Measurements from ENCODE around the gene TEX29.

Gene TEX29

DNA sequence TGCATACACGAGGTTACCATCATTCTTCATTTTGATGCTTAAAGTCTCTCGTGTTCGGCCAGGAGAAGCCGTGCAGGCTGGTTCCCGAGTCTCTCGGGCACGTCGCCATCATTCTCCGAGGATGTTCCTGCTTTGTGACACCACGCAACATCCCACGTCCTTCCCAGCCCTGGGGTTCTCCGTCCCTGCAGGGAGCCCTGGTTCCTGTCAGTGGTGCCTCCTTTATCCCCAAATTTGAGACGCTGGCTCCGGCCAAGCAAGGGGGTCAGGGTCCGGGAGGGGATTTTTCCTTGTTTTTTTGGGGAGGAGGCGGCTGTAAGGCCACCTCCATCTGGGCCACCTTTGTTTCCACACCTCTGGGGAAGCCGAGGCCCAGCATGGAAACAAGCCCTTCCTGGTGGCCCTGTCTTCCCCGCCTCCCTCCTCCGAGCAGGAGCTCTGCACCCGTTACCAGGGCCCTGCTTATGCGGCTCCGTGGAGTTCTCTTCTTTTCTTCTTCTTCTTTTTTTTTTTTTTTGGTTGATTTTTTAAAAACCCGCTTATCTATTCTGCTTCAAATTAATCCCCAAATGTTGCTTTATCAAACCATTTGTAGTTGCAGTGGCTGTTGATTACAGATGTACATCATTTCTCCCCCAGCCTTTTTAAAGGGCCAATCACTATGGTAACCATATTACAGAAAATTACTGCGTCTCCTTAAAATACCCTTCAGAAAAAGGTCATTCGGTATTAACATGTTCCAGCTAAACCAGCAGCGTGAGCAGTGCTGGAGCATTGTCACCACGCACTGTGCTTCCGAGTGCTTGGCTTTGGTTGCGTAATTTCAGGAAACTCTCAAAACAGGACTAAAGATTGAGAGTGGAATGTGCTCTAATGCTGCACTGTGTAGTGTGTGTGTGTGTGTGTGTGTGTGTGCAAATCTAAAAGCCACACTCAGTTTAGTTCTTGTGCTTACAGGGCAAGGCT is 50.4 kb downstream of the TEX29 start:
- Histone ChIP-seq H3K4me1 (ENCODE audit: insufficient read depth, low read length) (peaks cover 7% of the 10 kb centered on the region; the same call in 1 of the 2 replicates), H4K20me1 (ENCODE audit: insufficient read depth, low read length) (no peaks in the 10 kb centered on the region), H2AFZ (ENCODE audit: low read depth, low read length) (no peak overlapping the region), H3K79me2 (ENCODE audit: insufficient read depth, low read length) (no peaks in the 10 kb centered on the region), H3K4me3 (ENCODE audit: low read depth in 1 of 2, low read length in 2 of 2) (no peak overlapping the region), H3K36me3 (ENCODE audit: insufficient read depth, low read length) (no peaks in the 10 kb centered on the region), H3K9me3 (ENCODE audit: insufficient read depth, low read length, severe bottlenecking) (no peaks in the 10 kb centered on the region), H3K27me3 (ENCODE audit: insufficient read depth, low read length, poor library complexity) (peaks cover 4% of the 10 kb centered on the region), H3K27ac (ENCODE audit: low read length) (no peak overlapping the region), H3K9ac (ENCODE audit: low read depth, low read length) (no peak overlapping the region), H3K4me2 (ENCODE audit: insufficient read depth, low read length) (no peak overlapping the region)
- ATAC-seq (ENCODE audit: insufficient read depth, low read depth) (no peak), DNase-seq (no peak)
- no peak for TF ChIP-seq EZH2 (IDR thresholded peaks at IDR 0.05; ENCODE audit: borderline replicate concordance, low read depth, low read length, severe bottlenecking)
- no peak for TF ChIP-seq CTCF (IDR thresholded peaks at IDR 0.05; ENCODE audit: borderline replicate concordance, extremely low read depth, low read length, poor library complexity, severe bottlenecking)

GRCh38 chr13:111371720-111372119 is 51.3 kb downstream of the TEX29 start:
- DNase-seq (no peak), ATAC-seq (ENCODE audit: insufficient read depth, low read depth) (no peak)
- Histone ChIP-seq H3K27ac (ENCODE audit: low read length) (no peak overlapping the region), H2AFZ (ENCODE audit: low read depth, low read length) (no peak overlapping the region), H4K20me1 (ENCODE audit: insufficient read depth, low read length) (no peaks in the 10 kb centered on the region), H3K4me2 (ENCODE audit: insufficient read depth, low read length) (no peak overlapping the region), H3K9ac (ENCODE audit: low read depth, low read length) (no peak overlapping the region), H3K9me3 (ENCODE audit: insufficient read depth, low read length, severe bottlenecking) (no peaks in the 10 kb centered on the region), H3K36me3 (ENCODE audit: insufficient read depth, low read length) (no peaks in the 10 kb centered on the region), H3K79me2 (ENCODE audit: insufficient read depth, low read length) (no peaks in the 10 kb centered on the region), H3K27me3 (ENCODE audit: insufficient read depth, low read length, poor library complexity) (peaks cover 6% of the 10 kb centered on the region), H3K4me3 (ENCODE audit: low read depth in 1 of 2, low read length in 2 of 2) (no peak overlapping the region), H3K4me1 (ENCODE audit: insufficient read depth, low read length) (peaks cover 7% of the 10 kb centered on the region; the same call in 1 of the 2 replicates)
- TF ChIP-seq EZH2 (IDR thresholded peaks at IDR 0.05; ENCODE audit: borderline replicate concordance, low read depth, low read length, severe bottlenecking) = no peak
- TF ChIP-seq CTCF (IDR thresholded peaks at IDR 0.05; ENCODE audit: borderline replicate concordance, extremely low read depth, low read length, poor library complexity, severe bottlenecking) = no peak

DNA sequence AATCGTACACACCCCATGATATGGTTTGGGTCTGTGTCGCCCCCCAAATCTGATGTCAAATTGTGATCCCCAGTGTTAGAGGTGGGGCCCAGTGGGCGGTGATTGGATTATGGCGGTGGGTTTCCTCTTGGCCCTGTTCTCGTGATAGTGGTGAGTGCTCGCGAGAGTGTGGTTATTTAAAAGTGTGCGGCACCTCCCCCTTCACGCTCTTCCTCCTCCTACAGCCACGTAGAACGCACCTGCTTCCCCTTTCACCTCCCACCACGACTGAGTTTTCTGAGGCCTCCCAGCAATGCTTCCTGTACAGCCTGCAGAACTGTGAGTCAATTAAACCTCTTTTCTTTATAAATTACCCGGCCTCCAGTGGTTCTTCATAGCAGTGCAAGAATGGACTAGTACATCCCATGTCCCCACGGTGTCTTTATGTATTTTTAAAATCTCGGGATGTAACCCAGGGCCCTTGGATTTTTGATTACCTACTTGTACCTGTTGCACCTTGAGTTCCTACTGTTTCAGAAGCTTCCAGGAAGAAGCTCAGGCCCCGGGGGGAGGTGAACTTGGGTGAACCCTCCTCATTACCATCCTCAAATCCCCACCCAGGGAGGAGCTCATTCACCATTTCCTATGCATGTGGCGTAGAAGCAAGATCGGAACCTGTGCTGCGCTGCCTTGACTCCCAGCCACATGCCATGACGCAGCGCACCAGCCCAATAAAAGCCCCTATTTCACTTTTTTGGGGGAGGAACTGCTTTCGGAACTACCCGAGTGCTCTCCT is 52.4 kb downstream of the TEX29 start:
- TF ChIP-seq EZH2 (IDR thresholded peaks at IDR 0.05; ENCODE audit: borderline replicate concordance, low read depth, low read length, severe bottlenecking) = no peak
- no peak for TF ChIP-seq CTCF (IDR thresholded peaks at IDR 0.05; ENCODE audit: borderline replicate concordance, extremely low read depth, low read length, poor library complexity, severe bottlenecking)

More for the DNA sequence above, 52.4 kb downstream of the TEX29 start:
- no peak overlapping the region for H3K9ac ChIP-seq (ENCODE audit: low read depth, low read length)
- no peak overlapping the region for H3K4me3 ChIP-seq (ENCODE audit: low read depth in 1 of 2, low read length in 2 of 2)
- H3K36me3 ChIP-seq (ENCODE audit: insufficient read depth, low read length) = no peaks in the 10 kb centered on the region
- peaks cover 7% of the 10 kb centered on the region; the same call in 1 of the 2 replicates for H3K4me1 ChIP-seq (ENCODE audit: insufficient read depth, low read length)
- ATAC-seq (ENCODE audit: insufficient read depth, low read depth) = peak; percentile 52; the same call in 2 of the 3 replicates
- DNase-seq = peak; percentile 25
- no peaks in the 10 kb centered on the region for H3K79me2 ChIP-seq (ENCODE audit: insufficient read depth, low read length)
- H2AFZ ChIP-seq (ENCODE audit: low read depth, low read length) = no peak overlapping the region
- H3K4me2 ChIP-seq (ENCODE audit: insufficient read depth, low read length) = no peak overlapping the region
- H3K9me3 ChIP-seq (ENCODE audit: insufficient read depth, low read length, severe bottlenecking) = no peaks in the 10 kb centered on the region
- no peak overlapping the region for H3K27ac ChIP-seq (ENCODE audit: low read length)
- H3K27me3 ChIP-seq (ENCODE audit: insufficient read depth, low read length, poor library complexity) = peaks cover 6% of the 10 kb centered on the region
- H4K20me1 ChIP-seq (ENCODE audit: insufficient read depth, low read length) = no peaks in the 10 kb centered on the region
